GM12878 (cell line): Measurements from ENCODE around the gene C16orf92. TPM values are rescaled to one million over a fixed set of nuclear protein-coding genes. Genes with fewer than 3 reads are reported as not detected.
"Not testable (repeated sequence)": the region's sequence is repeated elsewhere in the genome, so short reads cannot be mapped to it uniquely, and the experiment has no call there.

ENCODE experiments used
- ATAC-seq: fragments of 200-7000 bp; cut with Tn5 transposase; 3 replicates; pipeline ENCODE4 v1.9.1; 2020; ENCODE audit warnings: mild to moderate bottlenecking, moderate library complexity
- BruUV-seq: library from RNA; stranded (reverse); fragments of 400-500 nt; replicated peaks from 2 replicates; lab custom pipeline; 2021; lab: Mats Ljungman, UMichigan
- CTCF ChIA-PET: fragments of 300-600 bp; sonication (Branson Sonifier 250); formaldehyde crosslinking; extraction: SDS; loops from one replicate; lab custom pipeline; 2021; ENCODE audit warnings: inconsistent platforms; lab: Yijun Ruan, JAX
- POLR2A ChIA-PET: fragments of 350-600 bp; formaldehyde crosslinking; extraction: SDS; loops from one replicate; lab custom pipeline; 2021; ENCODE audit warnings: inconsistent platforms; lab: Charles Lee
- RAD21 ChIA-PET: fragments of 300-600 bp; sonication (Branson Sonifier 250); formaldehyde crosslinking; loops from one replicate; lab custom pipeline; 2023; ENCODE audit warnings: antibody characterized with exemption; ENCODE audit not compliant: unreplicated experiment; lab: Charles Lee
- SMC1A ChIA-PET: fragments of 300-600 bp; sonication (Branson Sonifier 250); formaldehyde crosslinking; loops from one replicate; lab custom pipeline; 2023; ENCODE audit not compliant: unreplicated experiment, uncharacterized antibody; lab: Charles Lee
- DNase-seq: peaks from one replicate; pipeline ENCODE4 v3.0.0-alpha.2; 2011; ENCODE audit warnings: low read depth, low spot score
- FAIRE-seq: peaks from 3 replicates; lab custom pipeline; 2011; peaks lifted over from hg19 to GRCh38; lab: Jason Lieb, UNC
- H2AFZ ChIP-seq: 2 replicates; pipeline ENCODE4 v1.6.0; 2011; ENCODE audit warnings: low read depth, low read length, control low read depth; ENCODE audit not compliant: control insufficient read depth
- H3K27ac ChIP-seq: 2 replicates; pipeline ENCODE4 v1.5.1; 2011; ENCODE audit warnings: control low read depth; ENCODE audit not compliant: control insufficient read depth, insufficient read depth
- H3K27me3 ChIP-seq, 2 experiments: replicated peaks in 1 of 2; 2 replicates each; pipeline versions ENCODE4 v1.6.0 to v1.6.1; 2011; ENCODE audit warnings: low read length in 1 of 2; ENCODE audit not compliant: control insufficient read depth in 2 of 2, insufficient read depth in 2 of 2
- H3K36me3 ChIP-seq, 2 experiments: 2 replicates each; pipeline ENCODE4 v1.5.1; 2011; ENCODE audit warnings: low read length in 1 of 2; ENCODE audit not compliant: control insufficient read depth in 2 of 2, insufficient read depth in 2 of 2
- H3K4me1 ChIP-seq: 2 replicates; pipeline ENCODE4 v1.6.1; 2011; ENCODE audit warnings: mild to moderate bottlenecking, low read length, moderate library complexity, mixed read lengths; ENCODE audit not compliant: control insufficient read depth, insufficient read depth
- H3K4me2 ChIP-seq: 2 replicates; pipeline ENCODE4 v1.6.0; 2011; ENCODE audit warnings: control low read depth; ENCODE audit not compliant: control insufficient read depth, insufficient read depth
- H3K4me3 ChIP-seq: fragments of 200-600 bp; sonication (generic); 2 replicates; pipeline ENCODE4 v1.5.1; 2016
- H3K79me2 ChIP-seq: 2 replicates; pipeline ENCODE4 v1.6.0; 2011; ENCODE audit warnings: low read length; ENCODE audit not compliant: control insufficient read depth, insufficient read depth
- H3K9ac ChIP-seq: 2 replicates; pipeline ENCODE4 v1.8.0; 2011; ENCODE audit warnings: low read length, control low read depth, mixed read lengths; ENCODE audit not compliant: control insufficient read depth, insufficient read depth
- H3K9me3 ChIP-seq: replicated peaks from 3 replicates; pipeline ENCODE4 v1.5.1; 2011; ENCODE audit warnings: mild to moderate bottlenecking, low read length; ENCODE audit not compliant: control insufficient read depth, insufficient read depth
- H4K20me1 ChIP-seq: 2 replicates; pipeline ENCODE4 v1.6.0; 2011; ENCODE audit not compliant: control insufficient read depth, insufficient read depth
- CHD1 ChIP-seq: IDR thresholded peaks from 2 replicates; pipeline ENCODE4 v1.6.1; 2012; ENCODE audit warnings: low read depth, low read length, improper control_type of control experiment
- RB1 ChIP-seq: fragments of 450-650 bp; formaldehyde crosslinking; IDR thresholded peaks from 2 replicates; pipeline ENCODE4 v1.6.1; 2017; ENCODE audit warnings: mild to moderate bottlenecking, borderline replicate concordance
- RUNX3 ChIP-seq: IDR thresholded peaks from 2 replicates; pipeline ENCODE4 v1.6.1; 2012; ENCODE audit warnings: low read length, inconsistent platforms
- YY1 ChIP-seq: IDR thresholded peaks from 2 replicates; pipeline ENCODE4 v1.6.1; 2011; ENCODE audit warnings: low read depth, mild to moderate bottlenecking, low read length
- ZNF217 ChIP-seq: fragments of 450-650 bp; IDR thresholded peaks from 2 replicates; pipeline ENCODE4 v1.6.1; 2017; ENCODE audit warnings: antibody characterized with exemption, mild to moderate bottlenecking
- WGBS: methylation state at CpG from one replicate; pipeline ENCODE4 v1.1.6; 2016; ENCODE audit warnings: low lambda C conversion rate; ENCODE audit not compliant: insufficient replicate concordance, insufficient coverage; ENCODE audit errors: missing lambda C conversion rate; 5-methylcytosine and 5-hydroxymethylcytosine counted together
- in situ Hi-C: fragments of 300-500 bp; cut with MboI; formaldehyde crosslinking; loops from 9 replicates; pipeline ENCODE4 v1.14.3; 2018; ENCODE audit warnings: mixed read lengths
- intact Hi-C: fragments of 100-400 bp; cut with micrococcal nuclease; formaldehyde crosslinking; loops from one replicate; pipeline ENCODE4 v1.14.2; 2022; ENCODE audit not compliant: unreplicated experiment
- polyA plus RNA-seq, 11 experiments: library from polyadenylated mRNA; depleted of rRNA in 4 of 11; unstranded in 6 of 11; stranded (reverse) in 5 of 11; fragments of >200 nt; fragmentation: Nextera tagmentation in 4 of 11; fragmentation: Illumina TruSeq in 1 of 11; extraction: Ambion mirVana in 4 of 11; extraction: Trizol in 1 of 11; gene quantifications; 1 replicate in 1 of 11; 2 replicates in 10 of 11; pipeline versions ENCODE4 v1.2.1 to v1.2.3, GENCODE V29; 2011 to 2016; ENCODE audit warnings: inconsistent platforms in 2 of 11, missing spikeins in 2 of 11, low read depth in 1 of 11
- total RNA-seq, 4 experiments: library from RNA; depleted of rRNA in 3 of 4; stranded (reverse); fragments of >200 nt in 3 of 4; fragmentation: Illumina TruSeq in 1 of 4; extraction: Trizol in 1 of 4; gene quantifications; 2 replicates each; pipeline versions ENCODE4 v1.2.1 to v1.2.3, GENCODE V29; 2013 to 2021
- TF ChIP-seq, protein P1 (sequence below): fragments of 150-350 bp; IDR thresholded peaks from 2 replicates; pipeline ENCODE4 v1.6.1; 2014; ENCODE audit warnings: mild to moderate bottlenecking, low read depth, low read length
- TF ChIP-seq, protein P2 (sequence below): IDR thresholded peaks from 2 replicates; pipeline ENCODE4 v1.6.1; 2011; ENCODE audit warnings: borderline replicate concordance, low read depth, mild to moderate bottlenecking, moderate library complexity, low read length; ENCODE audit not compliant: insufficient read depth, poor library complexity, severe bottlenecking
- TF ChIP-seq, protein P3 (sequence below): fragments of 450-650 bp; IDR thresholded peaks from 2 replicates; pipeline ENCODE4 v1.6.1; 2016; ENCODE audit warnings: mild to moderate bottlenecking, moderate library complexity, borderline replicate concordance

The C16orf92 gene
- total and polyA plus RNA-seq, 10 of the 15 experiments (the other 5 are each of a cell fraction or from before 2014, with no cell fraction given) = not detected

- H2AFZ ChIP-seq, DNase-seq, ATAC-seq, H3K4me3 ChIP-seq, H3K4me1 ChIP-seq, H3K79me2 ChIP-seq, H3K9me3 ChIP-seq, H4K20me1 ChIP-seq, intact Hi-C loops, BruUV-seq, H3K9ac ChIP-seq, H3K4me2 ChIP-seq, H3K36me3 ChIP-seq, FAIRE-seq, H3K27ac ChIP-seq, H3K27me3 ChIP-seq: not testable (repeated sequence)
- in situ Hi-C loops = loop anchor here (25.0 kb wide), 1 partner anchor 906 kb away; no protein-coding TSS in a partner anchor
- 80% methylated on average over 2 of the region's 4 CpGs for WGBS
- ChIA-PET CTCF (interaction anchor here (0.6 to 3.0 kb wide), 7 partner anchors 12 to 210 kb away, joined by 3 to 12 read pairs (median 4); partner anchors contain the start of gene TLCD3B), SMC1A (interaction anchor here (0.7 kb wide), 1 partner anchor 94 kb away, joined by 3 read pairs; no protein-coding TSS in a partner anchor), RAD21 (interaction anchor here (1.0 kb wide), 1 partner anchor 825 kb away, joined by 5 read pairs; no protein-coding TSS in a partner anchor), POLR2A (interaction anchor here (0.6 kb wide), 1 partner anchor 52 kb away, joined by 7 read pairs; no protein-coding TSS in a partner anchor)
Measured at GRCh38 chr16:30017937-30018336, 5.1 kb upstream of the C16orf92 start.

GRCh38 chr16:30018731-30019158, 4.3 kb upstream of the C16orf92 start:
- H3K9ac ChIP-seq = no peak overlapping the region
- no peak for DNase-seq
- BruUV-seq = no TSS peak
- no peaks in the 10 kb centered on the region for H3K79me2 ChIP-seq
- H3K27me3 ChIP-seq = peaks cover 0 to 2% of the 10 kb centered on the region in 2 experiments; a peak in 1 of 4 replicates
- ChIA-PET RAD21 (interaction anchor here (1.0 to 1.9 kb wide), 2 partner anchors 13 to 826 kb away, joined by 5 to 6 read pairs; partner anchors contain the start of gene TLCD3B), POLR2A (interaction anchor here (0.5 kb wide), 1 partner anchor 1045 kb away, joined by 3 read pairs; no protein-coding TSS in a partner anchor), CTCF (interaction anchor here (0.7 to 3.0 kb wide), 5 partner anchors 10 to 190 kb away, joined by 3 to 12 read pairs (median 4); partner anchors contain the start of gene TLCD3B), SMC1A (interaction anchor here (1.0 to 1.2 kb wide), 2 partner anchors 42 to 170 kb away, joined by 3 read pairs; no protein-coding TSS in a partner anchor)
- in situ Hi-C loops (loop anchor here (25.0 kb wide), 1 partner anchor 906 kb away; no protein-coding TSS in a partner anchor), intact Hi-C loops (no loop called here)
- WGBS = 11% methylated on average over 4 of the region's 4 CpGs
- no peak overlapping the region for H3K4me3 ChIP-seq
- no peak overlapping the region for H3K27ac ChIP-seq
- H2AFZ ChIP-seq = no peak overlapping the region
- no peaks in the 10 kb centered on the region for H3K9me3 ChIP-seq
- FAIRE-seq = no peak
- ATAC-seq = no peak
- no peaks in the 10 kb centered on the region for H3K36me3 ChIP-seq
- 0 out of 2 replicates have a peak, but pooled peaks cover 2% of the 10 kb centered on the region for H3K4me1 ChIP-seq
- H3K4me2 ChIP-seq = no peak overlapping the region
- no peaks in the 10 kb centered on the region for H4K20me1 ChIP-seq
- no peak for TF ChIP-seq YY1
- no peak for TF ChIP-seq ZNF217
- TF ChIP-seq RUNX3 = no peak
- TF ChIP-seq, protein P1, sequence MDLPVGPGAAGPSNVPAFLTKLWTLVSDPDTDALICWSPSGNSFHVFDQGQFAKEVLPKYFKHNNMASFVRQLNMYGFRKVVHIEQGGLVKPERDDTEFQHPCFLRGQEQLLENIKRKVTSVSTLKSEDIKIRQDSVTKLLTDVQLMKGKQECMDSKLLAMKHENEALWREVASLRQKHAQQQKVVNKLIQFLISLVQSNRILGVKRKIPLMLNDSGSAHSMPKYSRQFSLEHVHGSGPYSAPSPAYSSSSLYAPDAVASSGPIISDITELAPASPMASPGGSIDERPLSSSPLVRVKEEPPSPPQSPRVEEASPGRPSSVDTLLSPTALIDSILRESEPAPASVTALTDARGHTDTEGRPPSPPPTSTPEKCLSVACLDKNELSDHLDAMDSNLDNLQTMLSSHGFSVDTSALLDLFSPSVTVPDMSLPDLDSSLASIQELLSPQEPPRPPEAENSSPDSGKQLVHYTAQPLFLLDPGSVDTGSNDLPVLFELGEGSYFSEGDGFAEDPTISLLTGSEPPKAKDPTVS = no peak
- TF ChIP-seq, protein P2, sequence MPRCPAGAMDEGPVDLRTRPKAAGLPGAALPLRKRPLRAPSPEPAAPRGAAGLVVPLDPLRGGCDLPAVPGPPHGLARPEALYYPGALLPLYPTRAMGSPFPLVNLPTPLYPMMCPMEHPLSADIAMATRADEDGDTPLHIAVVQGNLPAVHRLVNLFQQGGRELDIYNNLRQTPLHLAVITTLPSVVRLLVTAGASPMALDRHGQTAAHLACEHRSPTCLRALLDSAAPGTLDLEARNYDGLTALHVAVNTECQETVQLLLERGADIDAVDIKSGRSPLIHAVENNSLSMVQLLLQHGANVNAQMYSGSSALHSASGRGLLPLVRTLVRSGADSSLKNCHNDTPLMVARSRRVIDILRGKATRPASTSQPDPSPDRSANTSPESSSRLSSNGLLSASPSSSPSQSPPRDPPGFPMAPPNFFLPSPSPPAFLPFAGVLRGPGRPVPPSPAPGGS = no peak
- TF ChIP-seq CHD1 = no peak
- TF ChIP-seq, protein P3, sequence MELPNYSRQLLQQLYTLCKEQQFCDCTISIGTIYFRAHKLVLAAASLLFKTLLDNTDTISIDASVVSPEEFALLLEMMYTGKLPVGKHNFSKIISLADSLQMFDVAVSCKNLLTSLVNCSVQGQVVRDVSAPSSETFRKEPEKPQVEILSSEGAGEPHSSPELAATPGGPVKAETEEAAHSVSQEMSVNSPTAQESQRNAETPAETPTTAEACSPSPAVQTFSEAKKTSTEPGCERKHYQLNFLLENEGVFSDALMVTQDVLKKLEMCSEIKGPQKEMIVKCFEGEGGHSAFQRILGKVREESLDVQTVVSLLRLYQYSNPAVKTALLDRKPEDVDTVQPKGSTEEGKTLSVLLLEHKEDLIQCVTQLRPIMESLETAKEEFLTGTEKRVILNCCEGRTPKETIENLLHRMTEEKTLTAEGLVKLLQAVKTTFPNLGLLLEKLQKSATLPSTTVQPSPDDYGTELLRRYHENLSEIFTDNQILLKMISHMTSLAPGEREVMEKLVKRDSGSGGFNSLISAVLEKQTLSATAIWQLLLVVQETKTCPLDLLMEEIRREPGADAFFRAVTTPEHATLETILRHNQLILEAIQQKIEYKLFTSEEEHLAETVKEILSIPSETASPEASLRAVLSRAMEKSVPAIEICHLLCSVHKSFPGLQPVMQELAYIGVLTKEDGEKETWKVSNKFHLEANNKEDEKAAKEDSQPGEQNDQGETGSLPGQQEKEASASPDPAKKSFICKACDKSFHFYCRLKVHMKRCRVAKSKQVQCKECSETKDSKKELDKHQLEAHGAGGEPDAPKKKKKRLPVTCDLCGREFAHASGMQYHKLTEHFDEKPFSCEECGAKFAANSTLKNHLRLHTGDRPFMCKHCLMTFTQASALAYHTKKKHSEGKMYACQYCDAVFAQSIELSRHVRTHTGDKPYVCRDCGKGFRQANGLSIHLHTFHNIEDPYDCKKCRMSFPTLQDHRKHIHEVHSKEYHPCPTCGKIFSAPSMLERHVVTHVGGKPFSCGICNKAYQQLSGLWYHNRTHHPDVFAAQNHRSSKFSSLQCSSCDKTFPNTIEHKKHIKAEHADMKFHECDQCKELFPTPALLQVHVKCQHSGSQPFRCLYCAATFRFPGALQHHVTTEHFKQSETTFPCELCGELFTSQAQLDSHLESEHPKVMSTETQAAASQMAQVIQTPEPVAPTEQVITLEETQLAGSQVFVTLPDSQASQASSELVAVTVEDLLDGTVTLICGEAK = no peak
- no peak for TF ChIP-seq RB1
